Stomach (tissue), 4 donors: ENCODE measurements around the gene SEMA6A.

ENCODE experiments used
- CTCF ChIP-seq, 7 experiments: fragments of 450-650 bp in 4 of 7; fragments of 200-600 bp in 3 of 7; sonication (generic) in 3 of 7; IDR thresholded peaks; one replicate each; pipeline ENCODE4 v1.5.1; 2016 to 2019; ENCODE audit warnings: antibody characterized with exemption in 7 of 7, control low read depth in 2 of 7, mild to moderate bottlenecking in 1 of 7
- POLR2A ChIP-seq, 4 donors: fragments of 450-650 bp; IDR thresholded peaks; one replicate each; pipeline ENCODE4 v1.6.1; 2016; ENCODE audit warnings: antibody characterized with exemption in 4 of 4, control low read depth in 2 of 4, mild to moderate bottlenecking in 1 of 4, moderate library complexity in 1 of 4
- POLR2AphosphoS5 ChIP-seq, 3 donors: sonication (generic); formaldehyde crosslinking; IDR thresholded peaks; one replicate each; pipeline ENCODE4 v1.6.1; 2016; ENCODE audit warnings: antibody characterized with exemption in 3 of 3

- TF ChIP-seq CTCF (IDR thresholded peaks at IDR 0.05) (no peak), POLR2AphosphoS5 (IDR thresholded peaks at IDR 0.05) (no peak), POLR2A (IDR thresholded peaks at IDR 0.05) (no peak)
Measured at GRCh38 chr5:116420540-116420939, 154.1 kb downstream of the SEMA6A start.
